Stimulated activated CD8-positive, alpha-beta memory T cell treated with anti-CD3 and anti-CD28 coated beads, Interleukin-2, amount 100 ng/mL, for 48 hours (primary cell): ENCODE measurements around the gene RNF157.
"Not testable (repeated sequence)": the region's sequence is repeated elsewhere in the genome, so short reads cannot be mapped to it uniquely, and the experiment has no call there.

ENCODE experiments used
- DNase-seq, 2 donors: peaks; one replicate each; pipeline ENCODE4 v3.0.0-alpha.2; 2020; ENCODE audit warnings: low read depth in 2 of 2

RNF157 gene

DNA sequence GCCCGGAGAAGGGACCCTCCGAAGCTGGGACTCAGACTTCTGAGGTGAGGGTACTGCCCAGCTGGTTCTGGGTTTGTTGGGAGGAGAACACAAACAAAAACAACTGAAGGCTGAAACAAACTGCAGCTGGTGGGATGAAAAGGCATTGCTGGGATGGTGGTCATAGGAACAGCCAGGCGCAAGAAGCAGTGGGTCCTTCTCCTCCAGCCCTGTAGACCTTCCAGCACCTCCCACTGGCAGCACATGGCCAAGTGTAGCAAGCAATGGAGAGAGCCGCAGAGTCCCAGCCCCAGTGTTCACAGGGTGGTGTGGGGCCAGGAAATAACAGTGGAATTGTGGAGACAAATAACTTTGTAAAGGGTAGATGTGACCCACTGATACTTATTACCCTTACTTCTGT lies 50.6 kb downstream of the RNF157 start:
- no peak for DNase-seq

GRCh38 chr17:76189247-76189646 lies 51.0 kb downstream of the RNF157 start:
- no peak for DNase-seq

DNA sequence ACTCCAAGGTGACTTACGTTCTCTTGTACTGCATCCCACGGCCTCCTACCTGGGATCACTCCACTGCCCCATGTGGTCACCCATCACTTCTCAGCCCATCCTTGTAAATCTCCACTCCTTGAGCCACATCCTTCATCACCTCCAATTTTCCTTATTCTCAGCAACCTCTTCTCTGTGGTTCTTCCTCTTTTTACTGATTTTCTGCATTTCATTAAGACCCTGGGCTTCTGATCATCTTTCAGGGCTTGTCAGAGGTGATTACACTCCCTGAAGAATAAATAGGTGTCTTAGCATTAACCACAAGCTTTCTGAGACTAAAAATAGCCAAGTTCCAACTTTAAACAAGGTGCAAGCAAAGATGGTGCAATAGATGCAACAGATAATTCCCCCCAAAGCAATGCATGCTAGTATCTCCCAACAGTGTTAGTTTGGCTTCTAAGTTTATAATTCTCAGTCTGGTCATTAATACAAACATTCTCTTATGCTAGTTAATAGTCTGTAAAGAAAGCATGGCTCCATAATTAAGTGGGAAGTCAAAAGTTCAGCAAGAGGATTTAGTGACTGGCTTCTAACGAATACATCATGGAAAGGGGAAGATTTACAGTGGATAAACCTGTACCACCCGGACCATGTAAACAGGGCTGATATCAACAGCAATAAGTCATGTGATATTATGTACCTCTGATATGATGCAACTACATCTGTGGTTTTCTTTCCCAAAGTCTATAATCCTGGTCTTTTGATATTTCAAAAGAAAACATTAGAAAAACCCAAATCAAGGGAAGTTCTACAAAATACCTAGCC lies 51.9 kb downstream of the RNF157 start:
- DNase-seq, result no peak

DNA sequence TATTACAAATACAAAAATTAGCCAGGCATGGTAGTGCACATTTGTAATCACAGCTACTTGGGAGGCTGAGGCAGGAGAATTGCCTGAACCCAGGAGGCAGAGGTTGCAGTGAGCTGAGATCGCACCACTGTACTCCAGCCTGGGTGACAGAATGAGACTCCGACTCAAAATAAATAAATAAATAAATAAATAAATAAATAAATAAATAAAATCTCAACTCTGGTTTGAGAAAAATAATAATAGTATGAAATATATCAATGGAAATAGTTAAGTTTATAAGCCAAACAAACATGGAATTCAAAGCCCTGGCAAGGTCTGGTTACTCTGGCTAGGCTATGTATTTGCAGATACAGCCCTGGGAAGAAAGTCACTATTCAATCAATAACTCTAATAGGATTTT lies 53.5 kb downstream of the RNF157 start:
- not testable (repeated sequence) for DNase-seq

DNA sequence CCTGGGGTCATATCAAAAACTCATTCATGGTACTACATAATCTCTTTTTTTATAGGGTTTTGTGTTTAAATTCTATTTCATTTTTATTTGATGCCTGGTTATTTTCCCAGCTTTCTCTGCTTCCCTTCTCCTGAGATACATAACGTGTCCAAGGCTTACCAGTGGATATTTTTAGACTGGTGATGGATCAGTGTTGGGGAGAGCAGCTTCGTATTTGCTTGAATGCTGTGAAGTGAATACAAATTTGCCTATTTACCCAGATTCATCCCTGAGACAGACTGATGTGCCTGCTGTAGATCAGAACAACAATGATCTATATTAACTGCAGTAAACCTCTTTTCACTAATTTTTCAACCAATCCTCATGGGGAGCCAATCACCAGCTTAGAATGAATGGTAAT lies 56.0 kb downstream of the RNF157 start:
- no peak for DNase-seq

DNA sequence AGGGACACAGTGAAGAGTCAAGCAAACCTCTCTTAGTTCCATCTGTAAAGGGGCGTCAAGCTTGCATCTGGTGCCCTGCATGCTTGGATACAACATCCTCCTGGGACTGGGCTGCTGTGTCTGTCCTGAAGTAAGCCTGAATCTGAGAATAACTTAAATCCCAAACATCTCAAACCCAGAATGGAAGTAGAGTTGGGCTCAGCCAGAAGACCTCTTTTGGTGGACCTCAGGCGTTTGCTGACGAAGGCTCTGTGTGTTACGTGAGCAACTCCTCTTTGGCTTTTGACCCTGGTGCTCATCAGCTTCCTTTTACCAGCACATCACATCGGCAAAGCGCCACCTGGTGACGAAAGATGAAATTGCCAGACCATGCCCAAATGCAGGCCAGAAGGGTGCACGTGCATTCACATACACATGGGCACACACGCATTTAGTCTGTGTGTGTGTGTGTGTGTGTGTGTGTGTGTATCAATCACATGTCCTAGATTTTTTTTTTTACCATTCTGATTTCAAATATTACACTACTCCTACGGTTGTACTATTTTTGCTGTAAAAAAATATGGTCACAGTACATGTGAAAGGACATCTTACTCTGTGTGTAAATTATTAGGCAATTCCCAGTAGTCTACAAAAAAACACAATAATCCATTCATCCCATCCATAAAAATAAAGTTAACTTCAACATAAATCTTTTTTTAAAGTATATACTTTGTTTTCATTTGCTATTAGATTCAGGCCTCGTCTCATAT lies 58.1 kb downstream of the RNF157 start:
- peak; percentile 84 to 95 for DNase-seq

- no peak for DNase-seq
Measured at GRCh38 chr17:76179496-76180467, 60.5 kb downstream of the RNF157 start.

GRCh38 chr17:76178124-76178523 lies 62.2 kb downstream of the RNF157 start:
- DNase-seq, result no peak

GRCh38 chr17:76176701-76177574 lies 63.4 kb downstream of the RNF157 start:
- DNase-seq, result no peak

DNA sequence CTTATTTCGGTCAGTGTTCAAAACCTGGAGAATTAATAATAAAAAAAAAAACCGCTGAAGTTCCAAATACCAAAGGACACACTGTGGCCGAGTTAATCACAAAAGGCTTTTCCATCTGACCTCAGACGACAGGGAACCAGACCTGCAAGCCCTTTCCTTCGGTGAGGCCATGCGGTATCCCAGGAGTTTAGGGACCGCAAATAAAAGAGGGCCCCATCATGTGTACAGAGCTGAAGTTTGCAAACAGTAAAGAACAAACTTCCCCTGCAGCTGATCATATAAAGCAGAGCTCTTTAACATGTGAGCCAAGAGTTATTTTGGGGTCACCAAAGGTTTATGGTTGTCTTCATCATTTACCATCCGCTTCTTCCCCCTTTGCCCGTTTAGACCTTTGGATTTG lies 66.3 kb downstream of the RNF157 start:
- no peak for DNase-seq

- DNase-seq, result no peak
Measured at GRCh38 chr17:76173474-76173873, 66.8 kb downstream of the RNF157 start.

- no peak for DNase-seq
Measured at GRCh38 chr17:76171706-76172105, 68.6 kb downstream of the RNF157 start.

GRCh38 chr17:76170114-76170513 lies 70.2 kb downstream of the RNF157 start:
- no peak for DNase-seq

- DNase-seq, result no peak
Measured at GRCh38 chr17:76166906-76167305, 73.4 kb downstream of the RNF157 start.

DNA sequence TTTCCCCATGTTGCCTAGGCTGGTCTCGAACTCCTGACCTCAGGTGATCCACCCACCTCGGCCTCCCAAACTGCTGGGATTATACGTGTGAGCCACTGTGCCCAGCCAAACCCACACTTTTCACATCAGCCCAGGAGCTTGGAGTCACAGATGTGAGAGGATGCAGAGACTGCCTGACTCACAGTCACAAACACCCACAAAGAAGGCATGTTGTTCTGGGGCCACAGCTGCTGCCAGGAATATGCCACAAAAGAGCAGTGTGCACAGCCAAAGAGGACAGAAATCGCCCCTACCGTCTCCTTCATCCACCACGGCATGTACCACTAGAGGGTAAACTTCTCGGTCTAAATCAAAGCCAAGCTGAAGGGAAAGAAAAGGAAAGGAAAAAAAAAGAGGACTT lies 74.1 kb downstream of the RNF157 start:
- DNase-seq, result no peak

DNA sequence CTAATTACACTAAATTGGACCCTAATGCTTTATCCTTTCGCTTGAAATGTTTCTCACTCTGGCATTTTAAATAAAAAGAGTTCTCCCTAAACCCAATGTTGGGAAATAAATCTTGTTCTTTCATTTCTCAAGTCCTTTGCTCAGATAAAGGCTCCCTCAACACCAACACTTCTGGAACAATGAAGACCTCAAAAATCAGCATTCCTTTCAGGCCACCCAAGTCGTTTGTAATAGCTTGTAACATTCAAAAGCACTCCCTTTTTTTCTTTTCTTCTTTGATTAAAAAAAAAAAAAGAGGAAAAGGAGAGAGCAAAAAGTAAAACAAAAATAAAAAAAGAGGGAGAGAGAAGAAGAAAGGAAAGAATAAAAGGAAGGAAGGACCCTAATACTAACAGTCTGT lies 76.0 kb downstream of the RNF157 start:
- no peak for DNase-seq

DNA sequence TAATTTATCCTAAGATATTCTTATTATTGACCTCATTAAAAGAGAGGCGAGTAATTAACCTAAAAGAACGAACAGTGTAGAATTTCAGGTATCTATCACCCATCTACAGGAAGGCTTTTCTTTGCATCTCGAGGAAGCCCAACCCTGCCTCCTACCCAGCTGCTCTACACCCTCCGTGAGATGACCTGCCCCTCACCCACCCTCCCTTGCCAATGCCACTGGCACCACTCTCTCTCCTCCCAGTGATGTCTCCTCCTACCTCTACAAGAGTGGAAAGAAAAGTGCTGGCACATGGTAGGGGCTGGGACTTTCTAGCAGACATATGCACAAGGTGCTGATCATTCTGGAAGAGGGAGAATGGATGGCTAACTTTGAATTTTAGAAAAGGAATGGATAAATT lies 76.4 kb downstream of the RNF157 start:
- no peak for DNase-seq

GRCh38 chr17:76161619-76162266 lies 78.5 kb downstream of the RNF157 start:
- DNase-seq, result no peak

GRCh38 chr17:76160896-76161528 lies 79.3 kb downstream of the RNF157 start:
- DNase-seq, result no peak

- DNase-seq, result no peak
Measured at GRCh38 chr17:76159157-76159556, 81.1 kb downstream of the RNF157 start.
